ENCODE data around the gene GLIS1. TPM values are rescaled to one million over a fixed set of nuclear protein-coding genes. Genes with fewer than 3 reads are reported as not detected.

The GLIS1 gene
- total and polyA plus RNA-seq, 2 experiments from 2014 or later: 0.77 to 0.95 TPM

- no peak for DNase-seq (ENCODE audit: low read depth in 1 of 2, low spot score in 1 of 2)
- Histone ChIP-seq H3K4me1 (ENCODE audit: low read depth) (no peaks in the 10 kb centered on the region), H3K27ac (no peak overlapping the region), H3K4me3 (no peak overlapping the region), H3K9me3 (ENCODE audit: low read depth) (no peaks in the 10 kb centered on the region), H3K36me3 (no peaks in the 10 kb centered on the region), H3K27me3 (no peaks in the 10 kb centered on the region)
- TF ChIP-seq CTCF (IDR thresholded peaks at IDR 0.05; ENCODE audit: low read depth, low read length): no peak
Measured at GRCh38 chr1:53654216-53655210, 84.5 kb downstream of the GLIS1 start.

- no peaks in the 10 kb centered on the region for H3K27me3 ChIP-seq
- DNase-seq (ENCODE audit: low read depth in 1 of 2, low spot score in 1 of 2): no peak
Measured at GRCh38 chr1:53653631-53654030, 85.3 kb downstream of the GLIS1 start.

GRCh38 chr1:53653200-53653575 is 85.8 kb downstream of the GLIS1 start:
- TF ChIP-seq CTCF (IDR thresholded peaks at IDR 0.05; ENCODE audit: low read depth, low read length): no peak

More at GRCh38 chr1:53653631-53654030, 85.3 kb downstream of the GLIS1 start:
- H3K27ac ChIP-seq: no peak overlapping the region
- H3K9me3 ChIP-seq (ENCODE audit: low read depth): no peaks in the 10 kb centered on the region
- no peak overlapping the region for H3K4me3 ChIP-seq
- no peaks in the 10 kb centered on the region for H3K36me3 ChIP-seq
- no peaks in the 10 kb centered on the region for H3K4me1 ChIP-seq (ENCODE audit: low read depth)
- no peak for TF ChIP-seq CTCF (IDR thresholded peaks at IDR 0.05; ENCODE audit: low read depth, low read length)

GRCh38 chr1:53652441-53653199 is 86.3 kb downstream of the GLIS1 start:
- no peak for TF ChIP-seq CTCF (IDR thresholded peaks at IDR 0.05; ENCODE audit: low read depth, low read length)
- H3K27me3 ChIP-seq: no peaks in the 10 kb centered on the region
- no peaks in the 10 kb centered on the region for H3K36me3 ChIP-seq
- H3K4me1 ChIP-seq (ENCODE audit: low read depth): no peaks in the 10 kb centered on the region
- DNase-seq (ENCODE audit: low read depth in 1 of 2, low spot score in 1 of 2): no peak
- H3K9me3 ChIP-seq (ENCODE audit: low read depth): no peaks in the 10 kb centered on the region
- H3K27ac ChIP-seq: no peak overlapping the region
- no peak overlapping the region for H3K4me3 ChIP-seq

More at GRCh38 chr1:53653200-53653575, 85.8 kb downstream of the GLIS1 start:
- Histone ChIP-seq H3K4me3 (no peak overlapping the region), H3K27me3 (no peaks in the 10 kb centered on the region), H3K27ac (no peak overlapping the region), H3K9me3 (ENCODE audit: low read depth) (no peaks in the 10 kb centered on the region), H3K36me3 (no peaks in the 10 kb centered on the region), H3K4me1 (ENCODE audit: low read depth) (no peaks in the 10 kb centered on the region)
- DNase-seq (ENCODE audit: low read depth in 1 of 2, low spot score in 1 of 2): no peak

- no peaks in the 10 kb centered on the region for H3K36me3 ChIP-seq
- H3K9me3 ChIP-seq (ENCODE audit: low read depth): no peaks in the 10 kb centered on the region
- H3K27me3 ChIP-seq: no peaks in the 10 kb centered on the region
- H3K4me3 ChIP-seq: no peak overlapping the region
- TF ChIP-seq CTCF (IDR thresholded peaks at IDR 0.05; ENCODE audit: low read depth, low read length): no peak
- no peaks in the 10 kb centered on the region for H3K4me1 ChIP-seq (ENCODE audit: low read depth)
- H3K27ac ChIP-seq: no peak overlapping the region
- DNase-seq (ENCODE audit: low read depth in 1 of 2, low spot score in 1 of 2): no peak
Measured at GRCh38 chr1:53651356-53651755, 87.6 kb downstream of the GLIS1 start.

All from cardiac muscle cell (in vitro differentiated cells and primary cell).